ENCODE results near the gene FKBP1C.
"Not testable (repeated sequence)": the region's sequence is repeated elsewhere in the genome, so short reads cannot be mapped to it uniquely, and the experiment has no call there.

Gene FKBP1C

GRCh38 chr6:63211343-63211742, at the start of gene FKBP1C:
FKBP1C (plus strand) TSS chr6:63211469.
- DNase-seq = not testable (repeated sequence)

- DNase-seq = not testable (repeated sequence)
Measured at GRCh38 chr6:63164047-63164803, 47.0 kb upstream of the FKBP1C start.

GRCh38 chr6:63174173-63174572, 37.1 kb upstream of the FKBP1C start:
- DNase-seq = no peak

DNA sequence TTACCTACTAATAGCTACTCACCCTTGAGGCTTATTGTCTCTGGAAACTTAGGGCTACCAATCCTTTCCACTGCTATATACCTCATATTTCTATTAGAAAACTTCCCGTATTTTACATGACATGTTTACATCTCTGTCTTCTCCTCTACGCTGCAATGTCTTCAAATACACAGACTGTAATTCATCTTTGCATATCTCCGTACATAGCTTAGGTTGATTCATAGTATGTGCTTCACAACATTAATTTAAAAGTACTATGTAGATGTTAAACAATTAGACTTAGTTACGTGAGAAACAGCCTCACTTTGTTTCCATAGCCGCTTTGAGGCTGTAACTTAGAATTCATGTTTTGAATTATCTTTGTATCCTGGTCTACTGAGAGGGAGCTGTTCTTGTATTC, 35.1 kb upstream of the FKBP1C start:
- DNase-seq = no peak

DNA sequence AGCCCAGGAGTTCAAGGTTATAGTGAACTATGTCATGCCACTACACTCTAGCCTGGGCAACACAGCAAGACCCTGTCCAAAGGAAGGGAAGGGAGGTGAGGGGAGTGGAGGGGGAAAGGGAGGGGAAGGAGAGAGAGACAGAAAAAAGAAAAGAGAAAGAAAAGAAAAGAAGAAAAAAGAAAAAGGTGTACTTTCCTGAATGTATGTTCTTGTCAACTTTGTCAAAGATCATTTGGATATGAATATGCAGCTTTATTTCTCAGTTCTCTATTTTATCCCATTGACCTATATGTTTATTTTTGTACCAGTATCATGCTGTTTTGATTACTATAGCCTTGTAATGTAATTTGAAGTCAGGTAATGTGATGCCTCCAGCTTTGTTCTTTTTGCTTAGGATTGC, 30.9 kb upstream of the FKBP1C start:
- no peak for DNase-seq

GRCh38 chr6:63186970-63187369, 24.3 kb upstream of the FKBP1C start:
- no peak for DNase-seq

DNA sequence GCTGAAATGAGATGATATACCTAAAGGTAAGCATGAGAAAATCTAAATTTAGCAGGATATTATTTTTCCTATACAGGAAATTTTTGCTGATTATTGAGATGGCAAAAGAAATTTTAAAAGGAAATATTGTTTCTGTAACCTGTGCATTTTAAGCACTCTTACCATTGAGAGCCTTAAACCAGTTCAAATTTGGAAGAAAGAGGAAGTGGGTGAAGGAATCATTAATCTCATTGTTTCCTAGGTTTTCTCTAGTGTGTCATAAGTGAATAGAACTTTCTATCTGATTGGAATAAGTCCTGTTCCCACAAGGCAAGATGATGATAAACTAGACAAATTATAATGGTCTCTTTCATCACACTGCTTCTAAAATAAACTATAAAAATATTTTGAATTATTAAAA, 22.4 kb upstream of the FKBP1C start:
- DNase-seq = no peak

DNA sequence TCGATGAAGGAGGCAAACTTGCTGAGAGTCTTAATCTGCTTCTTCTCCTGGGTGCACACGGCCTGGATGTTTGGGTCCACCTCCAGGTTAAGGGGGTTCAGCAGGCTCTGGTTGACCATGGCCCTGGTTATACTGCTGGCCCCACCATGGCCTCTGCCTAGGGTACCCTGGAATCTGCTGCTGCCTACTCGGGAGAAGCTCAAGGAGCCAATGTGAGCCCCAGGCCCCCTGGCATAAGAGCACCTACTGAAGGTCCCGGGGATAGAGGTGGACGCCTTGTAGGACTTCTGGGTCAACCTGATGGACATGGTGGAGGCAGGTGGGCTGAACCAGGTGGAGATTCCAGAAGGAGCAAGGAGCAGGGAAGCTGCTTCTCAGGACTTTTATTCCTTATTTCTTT, 17.9 kb upstream of the FKBP1C start:
- no peak for DNase-seq

DNA sequence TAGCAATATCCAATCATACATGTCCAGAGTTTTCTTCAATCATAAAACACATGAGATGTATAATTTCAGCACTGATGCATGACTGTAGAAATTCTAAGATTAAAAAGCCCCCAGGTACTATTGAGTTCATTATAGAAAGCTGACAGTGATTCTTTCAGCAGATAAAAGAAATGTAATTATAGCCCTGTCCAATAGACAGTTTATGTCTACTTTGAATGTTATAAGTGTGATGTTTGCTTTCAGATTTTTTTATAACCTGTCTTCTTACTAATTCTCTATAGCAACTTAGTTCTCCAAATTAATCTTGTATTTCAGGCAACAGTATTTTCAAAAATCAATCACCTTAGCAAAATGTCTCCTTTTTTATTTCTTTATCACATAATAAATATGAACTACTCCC, 13.5 kb upstream of the FKBP1C start:
- DNase-seq = no peak

- DNase-seq = no peak
Measured at GRCh38 chr6:63213325-63213724, 2.1 kb downstream of the FKBP1C start.

- no peak for DNase-seq
Measured at GRCh38 chr6:63214816-63215215, 3.5 kb downstream of the FKBP1C start.

DNA sequence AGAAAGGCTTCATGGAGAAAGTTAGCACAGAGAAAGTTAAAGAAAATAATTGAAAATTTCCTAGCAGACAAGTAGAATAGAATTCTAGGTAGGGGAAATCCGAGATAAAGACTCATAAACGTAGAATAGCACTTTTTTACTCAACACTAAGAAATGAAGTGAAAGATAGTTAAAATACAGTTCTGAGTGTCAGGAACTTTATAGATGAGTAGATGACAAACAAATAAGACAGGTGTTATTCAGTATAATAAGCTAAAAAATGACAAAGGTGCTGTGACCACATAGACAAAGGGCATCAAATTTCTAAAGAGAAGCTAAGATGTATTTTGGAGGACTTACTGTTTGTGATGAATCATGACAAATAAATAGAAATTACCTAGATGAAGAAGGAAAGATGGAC, 12.9 kb downstream of the FKBP1C start:
- no peak for DNase-seq

- not testable (repeated sequence) for DNase-seq
Measured at GRCh38 chr6:63225987-63226386, 14.7 kb downstream of the FKBP1C start.

- not testable (repeated sequence) for DNase-seq
Measured at GRCh38 chr6:63227928-63228894, 16.9 kb downstream of the FKBP1C start.

- not testable (repeated sequence) for DNase-seq
Measured at GRCh38 chr6:63230027-63230426, 18.8 kb downstream of the FKBP1C start.

DNA sequence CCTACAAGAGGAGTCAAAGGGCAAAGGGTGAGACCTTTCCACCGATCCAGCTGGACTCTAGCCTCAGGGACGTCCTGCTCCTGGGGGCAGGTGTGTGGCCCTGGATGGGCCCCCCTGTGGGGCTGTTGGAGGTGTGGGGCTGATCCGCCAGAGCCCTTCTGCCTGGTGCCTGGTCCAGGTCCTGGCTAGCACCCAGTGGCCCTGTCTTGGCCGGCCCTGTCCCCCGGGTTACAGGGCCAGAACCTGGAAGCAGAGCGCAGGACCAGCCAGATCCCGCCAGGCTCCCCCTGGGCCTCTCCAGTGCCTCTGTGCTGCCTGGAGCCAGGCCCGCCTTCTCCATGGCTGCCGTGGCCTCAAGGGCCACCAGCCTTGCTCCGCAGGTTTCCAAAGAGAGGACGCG, 19.2 kb downstream of the FKBP1C start:
- not testable (repeated sequence) for DNase-seq

DNA sequence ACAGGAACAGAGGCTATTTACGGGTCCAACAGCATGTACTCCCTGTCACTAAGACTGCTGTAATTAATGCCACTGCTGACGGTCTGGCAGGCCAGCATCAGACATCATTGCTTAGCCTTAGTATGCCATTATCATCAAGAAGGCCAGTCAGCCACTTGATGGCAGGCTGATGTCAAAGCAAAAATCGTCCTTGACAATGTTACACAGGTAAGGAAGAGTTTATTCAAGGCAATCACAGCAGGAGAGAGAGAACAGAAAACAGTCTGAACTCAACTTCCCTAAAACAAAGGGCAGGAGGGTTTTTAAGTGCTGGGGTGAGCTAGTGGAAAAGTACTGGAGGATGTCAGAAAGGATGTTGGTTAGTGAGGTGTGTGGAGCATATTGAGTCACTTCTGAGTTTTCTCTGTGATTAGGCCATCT, 25.1 kb downstream of the FKBP1C start:
- no peak for DNase-seq

- no peak for DNase-seq
Measured at GRCh38 chr6:63245420-63245819, 34.2 kb downstream of the FKBP1C start.

GRCh38 chr6:63245909-63246308, 34.6 kb downstream of the FKBP1C start:
- no peak for DNase-seq

DNA sequence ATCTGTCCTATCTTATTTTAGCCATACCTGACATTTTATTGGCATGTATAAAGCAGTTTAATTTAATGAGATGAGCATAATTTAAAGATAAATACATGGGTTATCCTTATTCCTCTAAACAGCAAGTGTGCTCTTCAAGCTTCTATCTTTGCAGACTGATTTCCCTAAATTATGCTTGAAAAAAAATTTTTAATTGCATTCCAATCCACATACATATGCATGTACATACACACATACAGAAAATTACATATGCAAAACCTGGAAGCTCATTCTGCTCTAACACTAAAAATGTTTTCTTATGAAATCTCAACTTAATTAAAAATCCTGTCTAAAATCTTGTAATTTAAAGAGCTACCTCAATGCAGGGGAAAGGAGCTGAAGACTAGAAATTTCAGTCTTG, 35.3 kb downstream of the FKBP1C start:
- no peak for DNase-seq

DNA sequence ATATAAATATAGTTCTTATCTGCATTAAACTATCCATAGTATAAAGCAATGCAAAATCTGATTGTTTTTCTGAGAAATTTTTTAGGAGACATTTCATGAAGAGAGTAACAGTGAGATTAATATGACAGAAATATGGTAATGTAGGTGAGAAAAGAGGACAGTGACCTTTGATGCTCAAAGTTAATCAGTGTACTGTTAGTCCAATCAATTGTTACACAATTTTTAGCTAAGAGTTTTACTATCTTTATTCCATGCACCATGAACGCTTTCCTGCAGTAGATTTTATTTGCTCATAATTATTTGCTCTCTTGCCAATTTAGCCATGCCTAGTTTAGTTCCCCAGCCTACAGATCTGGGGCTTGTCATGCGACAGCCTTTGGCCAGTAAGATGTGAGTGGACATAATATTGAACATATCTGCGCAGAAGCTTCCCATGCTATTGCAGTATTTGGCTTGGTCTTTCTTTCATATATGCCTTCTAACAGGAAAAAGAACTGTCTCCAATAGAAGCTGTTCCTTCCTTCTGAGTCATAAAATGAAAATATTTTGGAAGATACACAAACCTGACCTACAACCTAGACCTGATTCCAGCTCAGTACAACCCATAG, 38.7 kb downstream of the FKBP1C start:
- DNase-seq = no peak

DNA sequence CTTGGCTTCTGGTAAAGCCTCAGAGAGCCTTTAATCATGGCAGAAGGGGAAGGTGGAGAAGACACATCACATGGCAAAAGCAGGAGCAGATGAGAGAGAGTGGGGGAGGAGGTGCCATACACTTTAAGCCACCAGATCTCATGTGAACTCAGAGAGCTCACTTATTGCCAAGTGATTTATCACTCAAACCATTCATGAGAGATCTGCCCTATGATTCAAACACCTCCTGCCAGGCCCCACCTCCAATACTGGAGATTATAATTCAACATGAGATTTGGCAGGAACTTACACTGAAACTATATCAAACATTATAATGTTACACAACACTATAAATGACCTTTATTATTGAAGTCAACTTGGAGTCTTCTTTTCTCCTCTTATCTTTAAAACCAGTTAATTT, 47.9 kb downstream of the FKBP1C start:
- DNase-seq = no peak

DNA sequence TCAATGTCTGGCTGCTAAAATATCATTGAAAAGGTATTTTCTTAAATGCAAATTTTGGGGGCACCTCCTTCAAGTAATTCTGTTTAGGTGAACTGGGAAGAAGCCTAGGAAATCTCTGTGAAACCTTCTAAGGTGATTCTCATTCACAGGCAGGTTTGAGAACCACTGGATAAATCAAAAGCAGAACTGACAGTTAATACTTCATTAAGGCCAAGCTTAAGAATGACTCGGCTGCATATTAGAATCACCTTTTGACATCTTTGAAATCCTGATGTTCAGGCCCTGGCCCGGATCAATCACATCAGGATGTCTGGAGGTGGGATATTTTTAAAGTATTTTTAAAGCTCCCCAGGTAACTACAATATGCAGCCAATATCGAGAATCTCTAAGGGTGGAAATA, 50.6 kb downstream of the FKBP1C start:
- no peak for DNase-seq

All from activated CD4-positive, alpha-beta T cell treated with anti-CD3 and anti-CD28 coated beads, Interleukin-2, Interleukin-6, amounts not matched to agents 100 ng/mL and 50 ng/mL, durations not matched to agents 16 hours and 8 hours (primary cell).